Central memory CD4-positive, alpha-beta T cell (primary cell): Measurements from ENCODE around the gene APOC1.
"Not testable (repeated sequence)": the region's sequence is repeated elsewhere in the genome, so short reads cannot be mapped to it uniquely, and the experiment has no call there.

Source experiments
- DNase-seq: peaks from one replicate; pipeline ENCODE4 v3.0.0; 2022

The APOC1 gene

GRCh38 chr19:44913512-44914432 is 636 bp upstream of the APOC1 start:
- not testable (repeated sequence) for DNase-seq

DNA sequence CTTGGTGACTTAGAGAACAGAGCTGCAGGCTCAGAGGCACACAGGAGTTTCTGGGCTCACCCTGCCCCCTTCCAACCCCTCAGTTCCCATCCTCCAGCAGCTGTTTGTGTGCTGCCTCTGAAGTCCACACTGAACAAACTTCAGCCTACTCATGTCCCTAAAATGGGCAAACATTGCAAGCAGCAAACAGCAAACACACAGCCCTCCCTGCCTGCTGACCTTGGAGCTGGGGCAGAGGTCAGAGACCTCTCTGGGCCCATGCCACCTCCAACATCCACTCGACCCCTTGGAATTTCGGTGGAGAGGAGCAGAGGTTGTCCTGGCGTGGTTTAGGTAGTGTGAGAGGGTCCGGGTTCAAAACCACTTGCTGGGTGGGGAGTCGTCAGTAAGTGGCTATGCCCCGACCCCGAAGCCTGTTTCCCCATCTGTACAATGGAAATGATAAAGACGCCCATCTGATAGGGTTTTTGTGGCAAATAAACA is 9.9 kb downstream of the APOC1 start:
- DNase-seq, result no peak

- no peak for DNase-seq
Measured at GRCh38 chr19:44925114-44925891, 10.9 kb downstream of the APOC1 start.

DNA sequence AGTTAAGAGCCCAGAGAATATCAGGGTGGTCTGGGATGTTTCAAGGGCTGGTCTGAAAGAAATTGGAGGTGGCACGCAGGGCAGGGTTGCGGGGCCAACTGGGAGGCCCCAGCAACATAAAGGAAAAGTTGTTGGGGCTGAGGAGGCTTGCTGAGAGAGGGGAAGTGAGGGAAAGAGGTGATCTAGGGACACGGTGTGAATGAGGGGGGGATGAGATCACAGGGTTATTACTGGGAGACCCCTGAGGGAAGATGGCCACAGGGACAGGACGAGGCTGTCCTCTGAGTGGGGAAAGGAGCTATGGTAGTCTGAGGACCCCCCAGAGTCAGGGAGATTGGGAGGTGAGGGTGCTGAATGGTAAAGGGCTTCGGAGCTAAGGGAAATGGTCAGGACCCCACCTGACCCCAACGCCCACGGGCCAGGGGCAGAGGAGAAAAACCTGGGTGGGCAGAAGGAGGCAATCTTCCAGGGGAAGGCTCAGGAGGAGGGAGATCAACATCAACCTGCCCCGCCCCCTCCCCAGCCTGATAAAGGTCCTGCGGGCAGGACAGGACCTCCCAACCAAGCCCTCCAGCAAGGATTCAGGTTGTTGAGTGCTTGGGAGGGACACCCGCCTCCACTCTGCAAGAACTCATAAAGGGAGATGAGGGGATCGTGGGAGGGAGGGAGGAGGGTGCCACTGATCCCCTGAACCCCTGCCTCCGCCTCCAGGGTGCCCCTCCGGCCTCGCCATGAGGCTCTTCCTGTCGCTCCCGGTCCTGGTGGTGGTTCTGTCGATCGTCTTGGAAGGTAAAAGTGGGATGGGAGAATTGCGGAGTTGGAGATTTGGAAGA is 12.1 kb downstream of the APOC1 start:
- DNase-seq, result not testable (repeated sequence)

- DNase-seq, result no peak
Measured at GRCh38 chr19:44927746-44928145, 13.3 kb downstream of the APOC1 start.

DNA sequence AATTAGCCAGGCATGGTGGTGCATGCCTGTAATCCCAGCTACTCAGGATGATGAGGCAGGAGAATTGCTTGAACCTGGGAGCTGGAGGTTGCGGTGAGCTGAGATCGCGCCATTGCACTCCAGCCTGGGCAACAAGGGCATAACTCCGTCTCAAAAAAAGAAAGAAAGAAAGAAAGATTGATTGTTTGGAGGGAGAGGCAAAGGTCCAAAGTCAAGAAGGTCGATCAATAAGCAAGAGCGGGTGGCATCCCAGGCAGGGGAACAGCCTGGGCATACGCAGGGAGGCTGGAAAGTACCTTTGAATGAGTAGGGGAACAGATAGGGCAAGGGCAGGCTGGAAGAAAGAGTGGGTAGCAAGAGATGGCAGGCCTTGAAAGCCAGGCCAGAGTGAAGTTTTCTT is 15.7 kb downstream of the APOC1 start:
- no peak for DNase-seq

GRCh38 chr19:44931541-44931940 is 17.1 kb downstream of the APOC1 start:
- no peak for DNase-seq

- no peak for DNase-seq
Measured at GRCh38 chr19:44939668-44940067, 25.3 kb downstream of the APOC1 start.

DNA sequence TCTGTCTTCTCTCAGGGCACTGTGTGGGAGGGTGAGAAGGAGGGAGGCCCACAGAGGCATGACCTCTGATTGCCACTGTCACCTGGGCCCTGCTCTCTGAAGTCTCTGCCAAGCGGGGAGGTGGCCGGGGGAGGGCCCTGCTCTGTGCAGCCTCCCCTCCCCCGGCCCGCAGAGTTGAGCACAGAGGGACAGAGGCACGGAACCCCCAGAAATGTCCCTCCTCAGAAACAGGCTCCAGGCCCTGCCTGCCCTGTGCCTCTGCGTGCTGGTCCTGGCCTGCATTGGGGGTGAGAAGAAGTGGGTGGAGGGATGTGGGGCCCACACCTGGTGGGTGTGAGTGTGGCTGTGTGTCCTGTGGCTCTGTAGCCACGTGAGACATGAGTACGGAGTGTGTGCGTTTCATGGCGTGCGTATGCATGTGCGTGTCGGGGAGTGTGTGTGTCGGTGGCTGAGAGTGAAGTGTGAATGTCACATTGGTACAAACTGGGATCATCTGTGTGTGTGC is 27.7 kb downstream of the APOC1 start, which contains the start of gene APOC4:
TSS of gene APOC4 (plus strand) at position 171 of the 505 bp plus-strand sequence. CDS start at position 212, 41 bp downstream.
- no peak for DNase-seq

- no peak for DNase-seq
Measured at GRCh38 chr19:44943801-44944249, 29.4 kb downstream of the APOC1 start.

DNA sequence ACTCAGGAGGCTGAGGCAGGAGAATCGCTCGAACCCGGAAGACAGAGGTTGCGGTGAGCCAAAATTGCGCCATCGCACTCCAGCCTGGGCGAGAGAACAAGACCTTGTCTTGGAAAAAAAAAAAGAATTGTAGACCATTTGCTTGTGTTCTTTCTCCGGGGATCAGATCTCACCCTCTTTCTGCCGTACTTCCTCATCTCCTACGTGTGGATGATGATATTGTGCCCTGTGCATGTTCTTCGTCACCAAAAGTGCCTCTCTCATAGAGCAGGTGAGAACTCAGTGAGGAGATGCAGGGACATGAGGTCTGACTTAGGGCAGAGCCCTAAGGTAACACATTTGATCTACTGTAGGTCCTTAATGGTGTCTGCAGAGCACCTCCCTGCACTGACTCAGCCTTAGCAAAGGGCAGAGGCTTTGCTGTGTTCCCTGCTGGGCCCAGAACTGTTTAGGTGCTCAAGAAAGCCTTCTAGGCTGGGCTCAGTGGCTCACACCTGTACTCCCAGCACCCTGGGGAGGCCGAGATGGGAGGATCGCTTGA is 32.7 kb downstream of the APOC1 start:
- DNase-seq, result no peak

GRCh38 chr19:44948237-44948636 is 33.8 kb downstream of the APOC1 start:
- no peak for DNase-seq

GRCh38 chr19:44948763-44949374 is 34.5 kb downstream of the APOC1 start:
- no peak for DNase-seq

DNA sequence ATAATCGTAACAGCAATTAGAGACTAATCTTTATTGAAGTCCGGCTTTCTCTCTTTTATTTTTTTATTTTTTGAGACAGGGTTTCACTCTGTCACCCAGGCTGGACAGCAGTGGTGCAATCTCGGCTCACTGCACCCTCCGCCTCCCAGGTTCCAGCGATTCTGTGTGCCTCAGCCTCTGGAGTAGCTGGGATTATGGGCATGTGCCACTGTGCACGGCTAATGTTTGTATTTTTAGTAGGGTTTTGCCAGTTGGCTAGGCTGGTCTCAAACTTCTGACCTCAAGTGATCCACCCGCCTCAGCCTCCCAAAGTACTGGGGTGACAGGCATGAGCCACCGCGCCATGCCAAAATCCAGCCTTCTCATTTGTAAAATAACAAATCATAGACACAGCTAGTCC is 35.1 kb downstream of the APOC1 start:
- DNase-seq, result no peak

- DNase-seq, result peak; percentile 70
Measured at GRCh38 chr19:44951179-44952159, 37.1 kb downstream of the APOC1 start.

GRCh38 chr19:44954278-44954648 is 39.9 kb downstream of the APOC1 start:
- DNase-seq, result no peak

- peak; percentile 94 for DNase-seq
Measured at GRCh38 chr19:44954649-44955504, 40.5 kb downstream of the APOC1 start, which contains the start of gene CLPTM1. CLPTM1 (plus strand) TSS chr19:44955380; CDS start chr19:44955396, 16 bp downstream.

DNA sequence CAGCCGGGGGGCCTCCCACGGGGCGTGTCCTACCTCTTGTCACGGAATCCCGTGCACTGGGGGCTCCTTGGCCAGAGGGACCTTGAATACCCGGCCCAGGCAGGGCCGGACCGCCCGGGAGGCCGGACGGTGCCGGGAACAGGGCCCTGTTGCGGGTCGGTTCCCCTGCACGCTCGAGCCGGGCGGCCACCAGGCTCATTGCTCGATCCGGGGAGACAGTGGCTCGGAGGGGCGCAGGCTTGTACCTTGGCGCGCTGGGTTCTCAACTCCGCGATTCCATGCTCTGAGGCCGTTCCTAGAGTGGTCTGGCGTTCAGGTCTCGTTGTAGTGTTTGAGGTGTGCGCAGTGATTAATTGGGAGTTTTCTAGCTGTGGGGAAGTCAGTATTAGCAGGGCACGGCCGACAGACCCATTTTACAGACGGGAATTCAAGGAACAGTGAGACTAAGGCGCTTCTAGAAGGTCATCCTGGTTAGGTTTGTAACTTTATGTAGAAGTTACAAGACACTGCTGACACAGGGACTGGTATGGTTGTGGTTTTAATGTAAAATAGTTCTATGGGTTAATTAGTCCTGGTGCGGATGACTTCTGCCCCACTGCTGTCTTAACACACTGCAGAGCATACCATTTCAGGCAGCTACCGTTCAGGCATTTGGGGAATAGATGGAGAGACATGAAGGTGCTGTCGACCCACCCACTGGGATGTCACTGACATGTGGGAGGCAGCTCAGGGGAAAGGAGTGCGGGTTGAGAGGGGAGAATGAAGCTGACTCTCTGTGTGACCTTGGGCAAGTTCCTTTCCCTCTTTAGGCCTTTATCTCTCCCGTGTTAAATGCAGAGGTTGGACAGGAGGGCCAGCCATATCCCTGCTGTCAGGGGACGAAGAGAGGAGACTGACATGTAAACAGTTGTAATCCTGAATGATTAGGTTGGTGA is 41.4 kb downstream of the APOC1 start:
- DNase-seq, result no peak
